Duodenal mucosa (tissue), 2 donors: Measurements from ENCODE around the gene SPEM2.

Experiments used
- H3K27ac ChIP-seq: one replicate; pipeline ENCODE4 v1.7.0; 2013; ENCODE audit warnings: low read depth, low read length
- H3K27me3 ChIP-seq, 2 donors: one replicate each; pipeline ENCODE4 v1.7.0; 2013; ENCODE audit warnings: low read length in 2 of 2, control low read depth in 1 of 2; ENCODE audit not compliant: insufficient read depth in 2 of 2, control insufficient read depth in 1 of 2
- H3K36me3 ChIP-seq, 2 donors: one replicate each; pipeline ENCODE4 v1.7.0; 2013; ENCODE audit warnings: low read length in 2 of 2, control low read depth in 1 of 2; ENCODE audit not compliant: insufficient read depth in 2 of 2, control insufficient read depth in 1 of 2
- H3K4me1 ChIP-seq, 2 donors: one replicate each; pipeline ENCODE4 v1.7.0; 2013; ENCODE audit warnings: low read length in 2 of 2, control low read depth in 1 of 2; ENCODE audit not compliant: insufficient read depth in 2 of 2, control insufficient read depth in 1 of 2
- H3K4me3 ChIP-seq, 2 donors: one replicate each; pipeline ENCODE4 v1.7.0; 2013; ENCODE audit warnings: low read length in 2 of 2, low read depth in 1 of 2
- H3K9ac ChIP-seq, 2 donors: one replicate each; pipeline ENCODE4 v1.7.0; 2013; ENCODE audit warnings: low read length in 2 of 2, low read depth in 1 of 2
- H3K9me3 ChIP-seq, 2 donors: one replicate each; pipeline ENCODE4 v1.7.0; 2013; ENCODE audit warnings: low read length in 2 of 2, control low read depth in 1 of 2; ENCODE audit not compliant: control insufficient read depth in 1 of 2

The SPEM2 gene

GRCh38 chr17:7425316-7425715 lies at the start of gene SPEM2:
TSS of gene SPEM2 (plus strand) at chr17:7425616. CDS start at chr17:7425689, 73 bp downstream.
- no peaks in the 10 kb centered on the region for H3K9me3 ChIP-seq
- H3K4me1 ChIP-seq: no peaks in the 10 kb centered on the region
- H3K9ac ChIP-seq: no peak within 1 kb of the TSS
- H3K27me3 ChIP-seq: peaks cover 0 to 3% of the 10 kb centered on the region in 2 donors
- no peak within 1 kb of the TSS for H3K27ac ChIP-seq
- no peak within 1 kb of the TSS for H3K4me3 ChIP-seq
- H3K36me3 ChIP-seq: no peaks in the 10 kb centered on the region

DNA sequence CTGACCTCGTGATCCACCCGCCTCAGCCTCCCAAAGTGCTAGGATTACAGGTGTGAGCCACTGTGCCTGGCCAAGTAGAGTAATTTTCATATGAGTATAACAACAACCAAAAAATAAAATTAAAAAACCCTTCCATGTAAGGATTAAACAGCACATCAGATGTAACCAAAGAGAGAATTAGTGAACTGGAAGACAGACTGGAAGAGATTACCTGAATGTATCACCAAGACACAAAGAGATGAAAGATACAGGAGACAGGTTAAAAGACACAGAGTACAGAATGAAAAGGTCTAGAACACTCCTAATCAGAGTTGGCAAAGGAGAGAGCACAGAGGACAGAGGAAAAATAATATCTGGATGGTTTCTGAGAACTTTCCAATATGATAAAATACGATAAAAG lies 46.3 kb upstream of the SPEM2 start:
- H3K27me3 ChIP-seq: peaks cover 0 to 10% of the 10 kb centered on the region in 2 donors
- no peaks in the 10 kb centered on the region for H3K36me3 ChIP-seq
- no peak overlapping the region for H3K4me3 ChIP-seq
- H3K9me3 ChIP-seq: no peaks in the 10 kb centered on the region
- H3K4me1 ChIP-seq: peaks cover 9 to 27% of the 10 kb centered on the region in 2 donors
- H3K27ac ChIP-seq: no peak overlapping the region
- H3K9ac ChIP-seq: no peak overlapping the region

DNA sequence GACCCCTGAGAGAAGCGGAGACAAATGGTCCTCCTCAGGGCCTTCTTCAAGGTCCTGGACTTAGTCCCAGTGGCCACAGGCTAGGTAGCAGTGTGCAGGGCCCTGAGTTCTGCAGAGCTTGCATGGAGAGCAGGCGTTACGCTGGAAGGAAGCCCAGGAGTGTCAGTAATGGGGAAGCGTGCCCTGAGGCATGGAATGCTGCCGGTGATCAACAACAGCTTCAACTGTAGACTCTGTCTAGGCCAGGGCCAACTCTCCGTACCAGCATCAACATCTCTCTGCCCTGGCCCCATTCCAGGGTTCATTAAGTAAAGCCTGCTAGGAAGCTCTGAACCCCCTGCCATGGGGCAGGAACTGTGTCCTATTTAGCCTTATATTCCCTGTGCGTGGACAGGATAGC lies 45.1 kb upstream of the SPEM2 start:
- Histone ChIP-seq H3K4me3 (peak overlapping the region; percentile 68 to 75), H3K9me3 (no peaks in the 10 kb centered on the region), H3K4me1 (peaks cover 9 to 30% of the 10 kb centered on the region in 2 donors), H3K36me3 (peaks cover 2 to 5% of the 10 kb centered on the region in 2 donors), H3K27ac (no peak overlapping the region), H3K27me3 (peaks cover 0 to 10% of the 10 kb centered on the region in 2 donors), H3K9ac (peak overlapping the region; percentile 74 to 76)

GRCh38 chr17:7380855-7381683 lies 44.3 kb upstream of the SPEM2 start, which contains the start of gene TNK1:
TSS of gene TNK1 (plus strand) at chr17:7381089. CDS start at chr17:7382927, 1,838 bp downstream.
- H3K4me1 ChIP-seq: peaks cover 9 to 30% of the 10 kb centered on the region in 2 donors
- H3K9ac ChIP-seq: peak within 1 kb of the TSS; percentile 74 to 76
- H3K9me3 ChIP-seq: no peaks in the 10 kb centered on the region
- H3K27me3 ChIP-seq: peaks cover 0 to 10% of the 10 kb centered on the region in 2 donors
- H3K27ac ChIP-seq: no peak within 1 kb of the TSS
- peak within 1 kb of the TSS; percentile 68 to 75 for H3K4me3 ChIP-seq
- peaks cover 2 to 8% of the 10 kb centered on the region in 2 donors for H3K36me3 ChIP-seq

DNA sequence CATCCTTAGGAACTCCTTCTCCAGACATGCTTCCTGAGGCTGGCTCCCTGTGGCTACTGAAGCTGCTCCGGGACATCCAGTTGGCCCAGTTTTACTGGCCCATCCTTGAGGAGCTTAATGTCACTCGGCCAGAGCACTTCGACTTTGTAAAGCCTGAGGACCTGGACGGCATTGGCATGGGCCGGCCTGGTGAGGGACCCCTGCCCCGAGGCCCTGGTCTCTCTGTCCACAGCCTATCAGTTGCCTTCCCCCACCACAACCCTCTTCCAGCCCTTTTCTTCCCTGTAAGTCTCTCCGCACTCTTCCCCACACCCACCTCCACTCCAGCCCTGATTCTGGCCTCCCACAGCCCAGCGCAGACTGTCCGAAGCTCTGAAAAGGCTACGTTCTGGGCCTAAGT lies 42.5 kb upstream of the SPEM2 start:
- H3K9ac ChIP-seq: no peak overlapping the region
- no peak overlapping the region for H3K27ac ChIP-seq
- no peak overlapping the region for H3K4me3 ChIP-seq
- H3K9me3 ChIP-seq: no peaks in the 10 kb centered on the region
- peaks cover 9 to 30% of the 10 kb centered on the region in 2 donors for H3K4me1 ChIP-seq
- H3K36me3 ChIP-seq: peaks cover 2 to 15% of the 10 kb centered on the region in 2 donors
- H3K27me3 ChIP-seq: peaks cover 0 to 10% of the 10 kb centered on the region in 2 donors

DNA sequence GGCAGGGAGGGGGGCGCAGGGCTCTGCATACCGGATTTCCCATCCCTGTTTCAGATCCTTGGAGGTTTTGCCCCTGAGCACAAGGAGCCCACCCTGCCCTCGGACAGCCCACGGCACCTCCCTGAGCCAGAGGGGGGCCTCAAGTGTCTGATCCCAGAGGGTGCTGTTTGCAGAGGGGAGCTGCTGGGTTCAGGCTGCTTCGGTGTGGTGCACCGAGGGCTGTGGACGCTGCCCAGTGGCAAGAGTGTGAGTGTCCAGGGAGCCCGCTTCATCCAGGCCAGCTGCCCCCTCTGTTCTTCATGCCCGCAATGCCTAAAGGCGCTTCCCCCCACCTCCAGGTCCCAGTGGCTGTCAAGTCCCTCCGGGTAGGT lies 42.1 kb upstream of the SPEM2 start:
- Histone ChIP-seq H3K4me1 (peaks cover 9 to 30% of the 10 kb centered on the region in 2 donors), H3K9ac (peak overlapping the region in 1 of 2 donors; percentile 25), H3K27me3 (peaks cover 0 to 10% of the 10 kb centered on the region in 2 donors), H3K36me3 (peaks cover 2 to 20% of the 10 kb centered on the region in 2 donors), H3K4me3 (peak overlapping the region; percentile 52 to 59), H3K9me3 (no peaks in the 10 kb centered on the region), H3K27ac (no peak overlapping the region)

GRCh38 chr17:7383742-7384488 lies 41.5 kb upstream of the SPEM2 start:
- Histone ChIP-seq H3K27me3 (peaks cover 0 to 10% of the 10 kb centered on the region in 2 donors), H3K4me1 (peaks cover 9 to 30% of the 10 kb centered on the region in 2 donors), H3K27ac (no peak overlapping the region), H3K4me3 (peak overlapping the region; percentile 52 to 59), H3K9me3 (no peaks in the 10 kb centered on the region), H3K9ac (peak overlapping the region in 1 of 2 donors; percentile 25), H3K36me3 (peaks cover 3 to 24% of the 10 kb centered on the region in 2 donors)

- Histone ChIP-seq H3K36me3 (peaks cover 8 to 31% of the 10 kb centered on the region in 2 donors), H3K4me1 (peaks cover 9 to 30% of the 10 kb centered on the region in 2 donors), H3K27ac (no peak overlapping the region), H3K27me3 (peaks cover 0 to 10% of the 10 kb centered on the region in 2 donors), H3K4me3 (peak overlapping the region; percentile 52 to 59), H3K9ac (no peak overlapping the region), H3K9me3 (no peaks in the 10 kb centered on the region)
Observed at GRCh38 chr17:7384489-7385081, 40.8 kb upstream of the SPEM2 start.

GRCh38 chr17:7388856-7389255 lies 36.6 kb upstream of the SPEM2 start:
- H3K4me1 ChIP-seq: peaks cover 6 to 12% of the 10 kb centered on the region in 2 donors
- peaks cover 8 to 37% of the 10 kb centered on the region in 2 donors for H3K36me3 ChIP-seq
- no peak overlapping the region for H3K9ac ChIP-seq
- no peak overlapping the region for H3K27ac ChIP-seq
- no peaks in the 10 kb centered on the region for H3K27me3 ChIP-seq
- H3K9me3 ChIP-seq: no peaks in the 10 kb centered on the region
- no peak overlapping the region for H3K4me3 ChIP-seq
